NCI-H1048 (cell line): ENCODE measurements around the gene ERVFRD-1.
"Not testable (repeated sequence)": the region's sequence is repeated elsewhere in the genome, so short reads cannot be mapped to it uniquely, and the experiment has no call there.

Experiments used
- DNase-seq: peaks from one replicate; lab custom pipeline; 2025; lab: John Stamatoyannopoulos, UW

The ERVFRD-1 gene

DNA sequence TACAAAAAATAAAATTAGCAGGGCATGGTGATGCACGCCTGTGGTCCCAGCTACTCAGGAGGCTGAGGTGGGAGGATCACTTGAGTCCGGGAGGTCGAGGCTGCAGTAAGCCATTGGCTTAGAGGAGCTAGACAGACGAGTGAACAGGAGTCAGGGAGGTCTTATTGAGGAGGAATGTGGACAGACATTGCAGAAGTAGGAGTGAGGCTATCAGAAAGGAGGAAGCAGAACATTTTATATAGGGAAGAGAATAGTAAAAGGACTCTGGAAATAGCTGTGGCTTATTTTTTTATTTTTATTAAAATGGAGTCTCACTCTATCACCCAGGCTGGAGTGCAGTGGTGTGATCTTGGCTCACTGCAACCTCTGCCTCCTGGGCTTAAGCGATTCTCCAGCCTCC, 20.4 kb downstream of the ERVFRD-1 start:
- not testable (repeated sequence) for DNase-seq

DNA sequence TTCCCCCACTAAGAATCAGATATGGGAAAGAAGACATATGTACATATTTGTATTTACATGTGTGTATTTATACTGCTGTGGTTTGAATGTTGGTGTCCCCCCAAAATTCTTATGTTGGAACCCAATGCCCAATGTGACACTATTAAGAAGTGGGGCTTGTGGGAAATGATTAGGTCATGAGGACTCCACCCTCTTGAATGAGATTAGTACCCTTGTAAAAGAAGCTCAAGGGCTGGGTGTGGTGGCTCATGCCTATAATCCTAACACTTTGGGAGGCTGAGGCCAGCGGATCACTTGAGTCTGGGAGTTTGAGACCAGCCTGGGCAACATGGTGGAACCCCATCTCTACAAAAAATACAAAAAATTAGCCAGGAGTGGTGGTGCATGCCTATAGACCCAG, 21.8 kb downstream of the ERVFRD-1 start:
- no peak for DNase-seq

DNA sequence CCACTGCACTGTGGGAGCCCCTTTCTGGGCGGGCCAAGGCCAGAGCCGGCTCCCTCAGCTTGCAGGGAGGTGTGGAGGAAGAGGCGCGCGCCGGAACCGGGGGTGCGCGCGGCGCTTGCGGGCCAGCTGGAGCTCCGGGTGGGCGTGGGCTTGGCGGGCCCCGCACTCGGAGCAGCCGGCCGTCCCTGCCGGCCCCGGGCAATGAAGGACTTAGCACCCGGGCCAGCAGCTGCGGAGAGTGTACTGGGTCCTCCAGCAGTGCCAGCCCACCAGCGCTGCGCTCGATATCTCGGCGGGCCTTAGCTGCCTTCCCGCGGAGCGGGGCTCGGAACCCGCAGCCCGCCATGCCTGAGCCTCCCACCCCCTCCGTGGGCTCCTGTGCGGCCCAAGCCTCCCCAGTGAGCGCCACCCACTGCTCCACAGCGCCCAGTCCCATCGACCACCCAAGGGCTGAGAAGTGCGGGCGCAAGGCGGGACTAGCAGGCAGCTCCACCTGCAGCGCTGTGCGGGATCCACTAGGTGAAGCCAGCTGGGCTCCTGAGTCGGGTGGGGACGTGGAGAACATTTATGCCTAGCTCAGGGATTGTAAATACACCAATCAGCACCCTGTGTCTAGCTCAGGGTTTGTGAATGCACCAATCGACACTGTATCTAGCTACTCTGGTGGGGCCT, 24.2 kb downstream of the ERVFRD-1 start:
- not testable (repeated sequence) for DNase-seq

DNA sequence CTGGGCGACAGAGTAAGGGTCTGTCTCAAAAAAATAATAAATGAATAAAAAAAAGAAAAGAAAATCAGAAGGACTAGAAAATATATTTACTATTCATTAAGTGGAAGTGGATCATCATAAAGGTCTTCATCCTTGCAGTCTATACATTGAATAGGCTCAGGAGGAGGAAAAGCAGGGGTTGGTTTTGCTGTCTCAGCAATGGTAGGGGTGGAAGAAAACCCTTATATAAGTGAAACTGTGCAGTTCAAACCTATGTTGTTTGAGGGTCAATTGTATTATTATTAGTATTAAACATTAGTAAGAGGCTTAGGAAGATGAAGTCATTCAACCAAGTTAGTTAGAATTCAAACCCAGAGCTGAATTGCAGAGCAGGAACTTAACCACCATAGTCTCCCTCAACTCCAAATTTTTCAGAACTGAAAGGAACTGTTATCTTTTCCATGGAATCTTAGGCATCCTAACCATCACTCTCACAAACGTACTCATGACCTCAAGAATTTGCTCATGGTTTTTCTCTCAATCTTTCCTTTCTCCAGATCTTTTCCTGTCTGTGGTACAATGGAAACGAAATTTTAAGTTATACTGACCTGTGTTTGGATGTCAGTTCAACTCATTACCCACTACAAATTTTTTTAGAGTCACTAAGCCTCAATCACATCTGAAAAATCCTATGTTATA, 25.6 kb downstream of the ERVFRD-1 start:
- no peak for DNase-seq

DNA sequence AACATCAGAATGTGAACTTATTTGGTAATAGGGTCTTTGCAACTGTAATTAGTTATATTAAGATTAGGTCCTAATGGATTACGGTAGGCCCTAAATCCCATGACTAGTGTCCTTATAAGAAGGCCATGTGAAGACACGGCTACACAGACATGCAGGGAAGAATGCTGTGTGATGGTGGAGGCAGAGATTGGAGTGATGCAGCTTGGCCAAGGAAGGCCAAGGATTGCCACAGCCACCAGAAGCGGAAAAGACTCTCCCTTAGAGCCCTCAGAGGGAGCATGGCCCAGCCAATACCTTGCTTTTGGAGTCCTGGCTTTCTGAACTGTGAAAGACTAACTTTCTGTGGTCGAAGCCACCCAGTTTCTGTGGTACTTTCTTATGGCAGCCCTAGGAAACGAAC, 27.6 kb downstream of the ERVFRD-1 start:
- no peak for DNase-seq

DNA sequence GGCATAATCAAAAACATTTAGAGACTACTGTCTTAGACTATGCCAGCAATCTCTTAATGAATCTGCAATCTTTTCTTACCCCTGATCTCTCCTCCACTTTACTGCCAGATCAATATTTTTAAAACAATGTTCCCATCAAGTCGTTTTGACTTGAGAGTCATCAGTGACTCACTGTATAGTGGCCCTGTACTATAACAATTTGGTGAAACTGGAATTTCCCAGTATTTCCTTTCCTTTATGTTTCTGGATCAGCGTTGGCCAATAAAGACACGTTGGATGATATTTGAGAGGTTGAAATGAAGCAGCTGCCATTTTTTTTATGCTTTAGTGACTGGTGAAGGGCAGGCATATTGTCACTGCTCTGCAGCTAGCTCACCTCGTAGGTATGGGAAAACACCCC, 28.0 kb downstream of the ERVFRD-1 start:
- no peak for DNase-seq

DNA sequence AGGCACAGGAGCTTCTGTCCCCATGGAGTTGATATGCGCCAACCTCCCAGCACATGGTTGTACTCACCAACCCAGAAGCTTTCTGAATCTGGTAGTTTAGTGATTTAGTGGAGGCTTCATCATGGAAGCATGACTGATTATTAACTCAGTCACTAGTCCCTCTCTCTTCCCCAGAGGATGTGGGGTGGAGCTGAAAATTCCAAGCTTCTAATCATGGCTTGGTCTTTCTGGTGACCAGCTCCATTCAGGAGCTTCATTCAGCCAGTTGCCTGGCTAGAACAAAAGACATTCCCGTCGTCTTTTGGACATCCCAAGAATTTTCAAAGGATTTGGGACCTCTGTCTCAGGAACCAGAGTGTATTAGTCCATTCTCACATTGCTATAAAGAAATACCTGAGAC, 31.2 kb downstream of the ERVFRD-1 start:
- DNase-seq, result no peak

DNA sequence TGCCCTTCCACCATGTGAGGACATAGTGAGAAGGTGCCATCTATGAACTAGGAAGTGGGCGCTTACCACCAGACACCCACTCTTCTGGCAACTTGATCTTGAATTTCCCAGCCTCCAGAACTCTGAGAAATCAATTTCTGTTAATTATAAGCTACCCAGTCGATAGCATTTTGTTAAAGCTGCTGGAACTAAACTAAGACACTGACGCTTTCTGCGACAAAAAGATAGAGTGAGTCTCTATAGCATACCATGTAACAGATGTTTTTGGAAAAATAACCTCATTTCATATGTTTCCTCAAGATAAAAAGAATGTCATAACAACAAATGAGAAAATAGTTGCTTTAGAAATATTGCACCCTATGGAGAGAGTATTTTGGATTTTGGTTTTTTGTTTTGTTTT, 33.3 kb downstream of the ERVFRD-1 start:
- no peak for DNase-seq

DNA sequence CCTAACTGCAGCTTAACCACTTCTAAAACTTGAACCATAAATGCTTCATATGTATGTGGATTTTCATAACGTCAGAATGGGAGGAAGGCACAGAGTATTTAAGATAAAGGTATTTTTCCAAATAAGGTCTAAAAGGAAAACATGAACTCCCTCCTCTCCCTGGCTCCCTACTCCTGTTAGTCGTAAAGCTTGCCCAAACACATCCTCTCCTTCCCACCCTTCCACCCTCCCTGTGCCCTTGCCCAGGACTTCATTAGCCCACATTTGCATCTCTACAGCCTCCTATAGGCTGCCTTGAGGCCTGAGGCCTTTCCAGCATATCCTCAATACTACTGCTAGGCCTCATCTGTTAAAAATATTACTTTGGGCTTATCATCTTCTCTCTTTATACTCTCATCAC, 35.0 kb downstream of the ERVFRD-1 start:
- no peak for DNase-seq

DNA sequence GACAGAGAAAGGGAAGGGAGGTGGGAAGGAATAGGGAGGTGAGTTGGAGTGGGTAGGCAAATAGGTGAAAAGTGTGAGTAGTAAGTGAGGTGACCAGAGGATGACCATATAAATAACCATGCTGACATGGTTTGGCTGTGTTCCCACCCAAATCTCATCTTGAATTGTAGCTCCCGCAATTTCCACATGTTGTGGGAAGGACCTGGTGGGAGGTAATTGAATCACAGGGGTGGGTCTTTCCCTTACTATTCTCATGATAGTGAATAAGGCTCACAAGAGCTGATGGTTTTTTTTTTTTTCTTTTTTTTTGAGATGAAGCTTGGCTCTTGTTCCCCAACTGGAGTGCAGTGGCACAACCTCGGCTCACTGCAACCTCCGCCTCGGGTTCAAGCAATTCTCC, 39.4 kb downstream of the ERVFRD-1 start:
- no peak for DNase-seq

DNA sequence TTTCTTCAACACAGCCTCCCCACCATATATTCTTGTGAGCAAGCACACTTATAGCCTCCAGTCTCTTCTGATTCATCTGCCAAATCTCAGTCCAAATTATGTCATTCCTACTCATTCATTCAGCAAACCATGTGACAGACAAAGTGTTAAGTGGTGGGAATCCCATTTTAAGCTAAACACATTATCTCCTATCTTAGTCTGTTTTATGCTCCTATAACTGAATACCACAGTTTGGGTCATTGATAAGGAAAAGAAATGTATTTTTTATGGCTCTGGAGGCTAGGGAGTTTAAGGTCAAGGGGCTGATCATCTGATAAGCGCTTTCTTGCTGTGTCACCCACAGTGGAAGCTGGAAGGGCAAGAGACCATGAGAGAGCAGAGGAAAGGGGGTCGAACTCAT, 41.8 kb downstream of the ERVFRD-1 start:
- DNase-seq, result no peak

DNA sequence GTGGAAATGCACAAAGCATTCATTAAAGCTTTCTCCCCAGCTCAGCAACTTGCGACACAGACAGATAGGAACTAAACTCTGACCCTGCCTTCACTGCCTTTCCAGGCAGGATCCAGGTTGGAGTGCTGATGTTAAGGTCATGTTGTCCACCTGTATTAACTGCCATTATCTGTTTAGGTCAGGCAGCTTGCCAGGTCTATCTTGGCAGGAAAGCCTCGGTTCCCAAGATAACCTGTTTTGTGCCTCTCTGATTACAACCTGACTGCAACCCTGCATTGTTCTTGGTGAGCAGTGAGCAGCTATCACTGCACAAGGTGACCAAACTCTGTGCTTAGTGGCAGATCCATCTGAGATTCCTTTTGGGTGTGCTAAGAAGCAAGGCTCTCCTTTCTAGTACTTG, 44.2 kb downstream of the ERVFRD-1 start:
- no peak for DNase-seq

DNA sequence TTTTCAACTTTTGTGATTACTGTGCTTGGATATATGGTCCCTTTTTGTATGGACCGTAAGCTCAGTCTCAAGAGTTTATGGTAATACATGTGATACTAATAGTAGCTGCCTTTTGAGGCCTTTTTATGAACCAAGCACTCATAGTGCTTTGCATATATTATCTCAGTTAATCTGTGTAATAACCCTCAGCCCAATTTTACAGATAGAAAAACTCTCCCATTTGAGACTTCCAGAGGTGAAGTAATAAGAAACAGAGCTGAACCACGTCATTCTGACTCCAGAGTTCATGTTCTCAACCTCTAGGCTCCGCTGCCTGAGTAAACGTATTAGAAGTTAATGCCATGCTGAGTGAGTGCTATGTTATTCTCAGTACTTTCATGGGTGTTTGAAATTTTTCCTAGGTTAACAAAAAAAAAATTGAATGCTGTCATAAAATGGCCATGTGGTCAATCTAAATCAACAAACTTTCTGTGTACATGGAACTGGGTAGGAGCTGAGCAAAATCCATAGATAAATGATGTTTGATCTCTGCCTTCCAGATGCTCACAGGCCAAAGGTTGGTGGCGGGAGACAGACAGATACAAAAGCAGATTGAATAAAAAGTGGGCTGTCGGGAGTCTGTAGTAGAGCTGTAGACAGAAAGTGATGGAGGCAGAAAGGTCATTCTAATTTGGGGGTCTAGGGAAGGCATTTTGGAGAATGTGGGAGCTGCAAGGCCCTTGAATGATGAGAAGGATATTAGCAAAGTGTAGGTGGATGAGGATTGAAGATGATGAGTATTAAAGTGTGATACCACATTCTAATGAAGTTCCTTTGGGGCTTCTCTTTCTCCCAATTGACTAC, 44.8 kb downstream of the ERVFRD-1 start:
- no peak for DNase-seq

DNA sequence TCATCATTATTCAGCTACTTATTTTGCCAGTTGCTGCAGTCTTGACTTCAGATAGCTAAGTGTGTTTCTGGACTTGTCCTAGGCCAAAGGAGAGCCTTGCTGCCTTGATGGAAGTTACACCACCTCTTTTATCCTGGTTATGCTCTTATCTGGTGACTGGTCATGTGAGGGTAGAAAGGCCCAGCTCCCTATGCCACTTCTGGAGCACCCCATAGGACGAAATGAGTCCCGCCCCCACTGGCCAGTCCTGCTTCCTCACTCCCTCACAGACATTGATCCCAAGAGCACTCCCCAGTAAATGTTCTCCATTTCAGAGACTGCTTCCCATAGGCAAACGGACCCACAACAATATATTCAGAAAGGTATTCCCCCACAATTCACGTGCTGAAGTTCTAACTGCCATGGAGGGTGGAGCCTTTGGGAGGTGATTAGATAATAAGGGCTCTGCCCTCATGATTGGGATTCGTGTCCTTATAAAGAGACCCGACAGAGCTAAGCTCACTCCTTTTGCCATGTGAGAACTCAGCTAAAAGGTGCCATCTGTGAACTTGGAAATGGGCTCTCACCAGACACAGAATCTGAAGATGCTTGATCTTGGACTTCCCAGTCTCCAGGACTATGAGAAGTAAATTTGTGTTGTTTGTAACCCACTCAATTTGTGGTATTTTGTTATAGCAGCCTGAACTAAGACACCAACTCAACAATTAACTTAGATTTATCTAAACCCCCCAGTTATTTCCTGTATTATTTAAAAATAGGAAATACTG, 45.9 kb downstream of the ERVFRD-1 start:
- no peak for DNase-seq

DNA sequence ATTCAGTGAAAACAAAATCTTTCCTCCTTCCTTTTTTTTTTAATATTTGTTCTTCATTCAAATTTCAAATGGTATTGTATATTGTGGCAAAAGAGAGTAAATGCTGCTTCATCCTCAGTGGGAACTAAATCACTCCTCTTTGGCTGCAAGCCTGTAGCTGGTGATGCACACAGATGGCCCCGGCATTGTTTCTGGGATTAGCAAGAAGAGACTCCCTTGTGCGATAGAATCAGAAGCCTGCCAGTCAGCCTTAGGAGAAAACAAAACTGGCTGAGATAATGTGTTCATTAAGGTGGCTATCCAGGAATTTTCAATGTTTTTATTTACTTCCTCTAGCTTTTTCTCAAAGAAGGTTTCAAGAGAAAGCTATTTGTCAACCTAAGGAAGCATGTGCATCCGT, 46.7 kb downstream of the ERVFRD-1 start:
- DNase-seq, result no peak

DNA sequence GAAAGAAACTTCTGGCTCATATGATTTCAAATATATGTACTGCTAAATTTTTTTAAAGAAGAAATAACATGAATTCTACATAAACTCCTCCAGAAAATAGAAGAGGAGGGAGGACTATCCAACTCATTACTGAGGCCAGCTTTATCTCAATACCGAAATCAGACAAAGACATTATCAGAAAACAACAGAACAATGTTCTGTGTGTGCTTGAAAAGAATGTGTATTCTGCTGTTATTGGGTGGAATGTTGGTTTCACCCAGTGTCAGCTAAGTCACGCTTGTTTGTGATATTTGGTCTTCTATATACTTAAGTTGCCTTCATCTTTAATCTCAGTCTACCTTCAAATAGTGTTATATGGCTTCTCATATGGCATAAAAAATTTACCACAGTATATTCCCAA, 48.8 kb downstream of the ERVFRD-1 start:
- no peak for DNase-seq

DNA sequence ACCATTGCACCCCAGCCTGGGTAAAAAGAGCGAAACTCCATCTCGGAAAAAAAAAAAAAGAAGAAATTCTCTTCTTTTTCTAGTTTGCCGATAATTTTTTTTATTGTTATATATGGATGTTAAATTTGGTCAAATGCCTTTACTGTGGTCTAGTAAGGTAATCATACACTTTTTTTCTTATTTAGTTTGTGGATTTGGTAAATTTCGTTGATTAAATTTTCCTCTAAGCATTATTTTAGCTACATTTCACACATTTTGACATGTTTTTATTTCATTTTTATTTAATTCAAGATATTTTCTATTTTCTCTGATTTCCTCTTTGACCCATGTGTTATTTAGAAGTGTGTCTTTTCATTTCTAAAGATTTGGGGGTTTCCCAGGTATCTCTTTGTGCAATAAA, 49.4 kb downstream of the ERVFRD-1 start:
- DNase-seq, result no peak

DNA sequence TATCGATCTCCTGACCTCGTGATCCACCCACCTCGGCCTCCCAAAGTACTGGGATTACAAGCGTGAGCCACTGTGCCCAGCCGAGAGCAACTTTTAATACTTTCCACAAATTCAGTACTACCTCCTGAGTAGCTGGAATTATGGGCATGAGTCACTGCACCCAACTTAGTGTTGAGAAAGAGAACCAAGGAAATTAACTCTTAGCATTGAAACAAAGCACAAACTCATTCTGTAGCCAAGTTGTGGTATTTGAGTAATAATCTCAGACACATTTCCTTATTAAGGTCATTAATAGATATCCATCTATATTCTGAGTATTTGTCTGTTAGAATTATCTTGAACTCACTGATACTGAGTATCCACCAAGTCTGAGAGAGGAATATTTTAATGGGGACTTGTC, 53.1 kb downstream of the ERVFRD-1 start:
- no peak for DNase-seq

DNA sequence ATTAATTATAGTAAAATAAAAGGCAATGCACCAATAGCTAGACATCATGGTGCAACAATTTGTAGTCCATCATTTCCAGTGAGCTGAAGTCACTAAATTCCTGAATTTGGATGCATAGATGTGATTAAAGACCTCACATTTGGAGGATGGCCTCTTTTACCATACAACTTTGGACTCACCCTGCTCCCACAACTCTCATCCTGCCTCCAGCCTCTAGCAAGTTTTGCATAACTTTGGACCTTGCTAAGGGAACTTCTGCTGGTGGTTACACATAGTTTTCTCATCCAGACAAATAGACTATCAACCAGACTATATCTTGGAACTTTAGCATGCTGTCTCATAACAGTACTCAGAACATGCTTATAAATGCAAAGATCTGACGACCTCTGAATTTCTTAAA, 54.7 kb downstream of the ERVFRD-1 start:
- DNase-seq, result no peak

DNA sequence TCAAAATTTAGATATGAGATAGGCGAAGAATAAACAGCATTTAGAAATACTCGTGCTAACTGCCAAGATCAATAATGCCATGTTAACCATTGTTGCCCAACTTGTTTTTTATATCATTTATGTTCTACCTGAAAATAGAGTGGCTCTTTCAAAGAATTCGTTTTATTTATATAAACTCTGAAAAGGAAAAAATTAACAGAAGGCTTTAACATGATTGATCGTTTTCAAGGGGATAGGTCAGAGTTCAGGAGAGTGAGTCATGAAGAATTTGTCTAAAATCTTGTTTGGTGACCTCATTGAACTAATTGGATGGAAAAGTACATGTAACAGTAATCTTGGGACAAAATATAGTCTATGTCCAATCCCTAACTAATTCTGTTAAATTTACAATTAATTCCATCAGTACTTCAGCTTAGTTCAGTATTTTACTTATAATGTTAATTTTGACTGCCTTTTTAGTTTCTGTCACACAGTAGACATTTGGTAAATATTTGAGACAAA, 56.3 kb downstream of the ERVFRD-1 start:
- DNase-seq, result no peak

DNA sequence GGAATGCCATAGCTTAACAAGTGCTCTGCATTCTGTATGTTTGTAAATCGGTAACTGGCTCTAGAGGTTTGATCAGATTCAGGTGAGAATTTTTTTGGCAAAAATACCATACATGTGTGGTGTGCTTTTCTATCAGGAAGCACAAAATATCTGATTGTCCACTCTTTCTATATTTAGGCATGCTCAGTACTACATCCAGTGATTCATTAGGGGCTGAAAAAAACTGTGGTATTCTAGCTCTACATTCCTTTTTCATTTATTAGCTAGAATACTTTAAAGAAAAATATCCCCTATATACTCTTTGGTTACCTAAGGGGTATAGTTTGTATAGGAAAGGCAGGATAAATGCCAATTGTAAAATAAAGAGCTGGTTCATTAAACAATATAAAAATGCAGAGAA, 56.8 kb downstream of the ERVFRD-1 start:
- no peak for DNase-seq

DNA sequence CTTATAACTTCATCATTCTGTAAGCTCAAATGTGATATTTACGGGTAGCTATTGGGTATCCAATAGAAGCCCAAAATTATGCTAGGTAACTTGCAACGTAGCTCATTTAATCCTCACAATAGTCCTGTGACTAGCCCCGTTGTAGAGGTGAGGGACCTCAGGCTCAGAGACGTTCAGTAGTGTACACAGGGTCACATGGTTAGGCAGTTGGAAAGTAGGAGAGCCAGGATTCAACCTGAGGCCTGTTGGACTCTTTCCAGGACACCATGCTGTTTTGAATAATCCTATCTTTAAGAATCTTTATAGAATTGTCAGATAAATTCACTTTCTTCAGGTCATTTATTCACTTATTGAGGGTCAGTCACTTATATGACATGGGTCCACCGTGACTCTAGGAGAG, 58.2 kb downstream of the ERVFRD-1 start:
- DNase-seq, result no peak
